CD1c-positive myeloid dendritic cell (primary cell): ENCODE results near the gene KRTAP1-4.
"Not testable (repeated sequence)": the region's sequence is repeated elsewhere in the genome, so short reads cannot be mapped to it uniquely, and the experiment has no call there.

Experiments used
- DNase-seq: peaks from one replicate; pipeline ENCODE4 v3.0.0-alpha.2; 2016; ENCODE audit errors: extremely low spot score

The KRTAP1-4 gene

GRCh38 chr17:41029633-41030245 is at the start of gene KRTAP1-4:
KRTAP1-4 (minus strand) TSS chr17:41030195; CDS start chr17:41030078, 117 bp downstream.
- no peak for DNase-seq

GRCh38 chr17:41076788-41077187 is 46.8 kb upstream of the KRTAP1-4 start:
- no peak for DNase-seq

- DNase-seq, result no peak
These were observed 43.7 kb upstream of the KRTAP1-4 start for GRCh38 chr17:41073676-41074075.

GRCh38 chr17:41071606-41072360 is 41.8 kb upstream of the KRTAP1-4 start:
- no peak for DNase-seq

- DNase-seq, result no peak
These were observed 39.0 kb upstream of the KRTAP1-4 start for GRCh38 chr17:41069031-41069430.

- DNase-seq, result no peak
These were observed 37.3 kb upstream of the KRTAP1-4 start for GRCh38 chr17:41067281-41067680.

- DNase-seq, result no peak
These were observed 36.0 kb upstream of the KRTAP1-4 start, which contains the start of gene KRTAP2-4 for GRCh38 chr17:41065829-41066624. KRTAP2-4 (minus strand) TSS chr17:41065879; CDS start chr17:41065845, 34 bp downstream.

- DNase-seq, result not testable (repeated sequence)
These were observed 35.2 kb upstream of the KRTAP1-4 start for GRCh38 chr17:41065016-41065689.

GRCh38 chr17:41064301-41064700 is 34.3 kb upstream of the KRTAP1-4 start:
- no peak for DNase-seq

GRCh38 chr17:41063449-41063848 is 33.5 kb upstream of the KRTAP1-4 start:
- no peak for DNase-seq

GRCh38 chr17:41061964-41062363 is 32.0 kb upstream of the KRTAP1-4 start:
- DNase-seq, result no peak

GRCh38 chr17:41060052-41060604 is 30.1 kb upstream of the KRTAP1-4 start, which contains the start of gene KRTAP2-3:
KRTAP2-3 (minus strand) TSS chr17:41060114; CDS start chr17:41060050, 64 bp downstream.
- DNase-seq, result no peak

- DNase-seq, result not testable (repeated sequence)
These were observed 29.5 kb upstream of the KRTAP1-4 start for GRCh38 chr17:41059276-41060051.

- no peak for DNase-seq
These were observed 28.7 kb upstream of the KRTAP1-4 start for GRCh38 chr17:41058741-41059140.

- DNase-seq, result no peak
These were observed 27.6 kb upstream of the KRTAP1-4 start for GRCh38 chr17:41057547-41057946.

- DNase-seq, result not testable (repeated sequence)
These were observed 25.1 kb upstream of the KRTAP1-4 start, which contains the start of gene KRTAP2-2 for GRCh38 chr17:41055130-41055529. KRTAP2-2 (minus strand) TSS chr17:41055230; CDS start chr17:41055211, 19 bp downstream.

- DNase-seq, result not testable (repeated sequence)
These were observed 24.6 kb upstream of the KRTAP1-4 start for GRCh38 chr17:41054556-41054955.

- DNase-seq, result no peak
These were observed 24.0 kb upstream of the KRTAP1-4 start for GRCh38 chr17:41054025-41054424.

- no peak for DNase-seq
These were observed 22.6 kb upstream of the KRTAP1-4 start for GRCh38 chr17:41052566-41052965.

- DNase-seq, result no peak
These were observed 19.1 kb upstream of the KRTAP1-4 start for GRCh38 chr17:41049110-41049509.
